HG02973 (cell line): ENCODE measurements around the gene SLC35A1.

Experiments
- ATAC-seq: cut with Tn5 transposase; IDR thresholded peaks from one replicate; pipeline ENCODE4 v1.9.1; 2021; ENCODE audit warnings: moderate library complexity; ENCODE audit not compliant: unreplicated experiment

The SLC35A1 gene

DNA sequence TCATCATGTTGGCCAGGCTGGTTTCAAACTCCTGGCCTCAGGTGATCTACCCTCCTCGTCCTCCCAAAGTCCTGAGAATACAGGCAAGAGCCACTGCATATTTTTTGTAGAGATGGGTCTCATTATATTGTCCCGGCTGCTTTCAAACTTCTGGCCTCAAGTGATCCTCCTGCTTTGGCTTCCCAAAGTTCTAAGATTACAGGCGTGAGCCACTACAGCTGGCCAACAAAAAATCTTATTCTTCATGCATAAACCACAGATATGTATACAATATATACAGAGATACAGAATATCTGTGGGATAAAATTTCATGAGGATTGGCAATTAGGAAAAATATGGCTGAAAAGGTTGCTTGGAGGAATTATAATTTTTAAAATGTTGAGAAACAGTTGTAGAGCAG, 49.9 kb downstream of the SLC35A1 start:
- no peak for ATAC-seq

DNA sequence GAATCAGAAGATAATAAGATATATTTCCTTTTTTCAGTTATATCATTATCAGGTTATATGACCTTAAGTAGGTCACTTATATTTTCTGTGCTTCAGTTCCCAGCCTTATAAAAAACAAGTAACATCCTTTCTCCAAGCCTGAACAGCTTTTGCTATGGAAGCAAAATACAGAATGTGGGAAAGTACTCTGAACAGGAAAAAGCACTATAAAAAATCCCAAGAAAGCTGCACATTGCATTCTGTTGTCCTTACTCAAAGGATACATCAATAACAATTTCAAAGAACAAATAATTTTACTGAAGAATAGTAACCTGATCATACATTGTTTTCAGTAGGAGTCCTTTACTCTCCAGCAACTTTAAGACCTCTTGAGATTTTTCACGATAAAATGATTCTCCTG, 56.4 kb downstream of the SLC35A1 start:
- no peak for ATAC-seq

DNA sequence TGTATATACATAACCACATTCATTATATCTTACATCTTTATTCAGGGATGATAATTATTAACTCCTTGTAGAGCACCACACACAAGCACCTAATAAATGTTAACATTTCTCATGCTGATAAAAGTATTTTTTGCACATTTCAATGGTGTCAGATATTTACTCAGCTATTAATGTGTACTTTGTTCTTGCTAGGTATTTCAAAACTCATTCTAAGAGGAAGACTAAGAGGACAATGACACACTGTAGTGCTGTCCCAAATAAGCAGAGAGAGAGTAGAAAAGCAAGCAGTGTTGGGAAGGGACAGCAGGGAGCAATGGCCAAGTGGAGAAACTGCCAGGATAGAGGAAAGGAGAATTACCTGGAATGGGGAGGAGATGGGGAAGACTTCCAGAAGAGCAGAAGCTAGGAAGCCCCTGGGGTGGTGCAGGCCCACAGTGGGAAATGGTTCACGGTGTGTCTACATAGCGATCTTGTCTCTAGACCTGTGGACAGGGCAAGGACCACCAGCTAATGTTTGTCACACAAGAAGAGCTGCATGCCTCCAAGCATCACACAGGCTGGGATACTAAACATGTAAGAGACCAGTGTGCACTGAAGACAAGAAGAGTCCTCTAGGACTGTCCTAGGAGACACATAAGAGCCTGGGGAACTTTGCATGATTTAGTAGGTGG, 61.7 kb downstream of the SLC35A1 start:
- no peak for ATAC-seq

DNA sequence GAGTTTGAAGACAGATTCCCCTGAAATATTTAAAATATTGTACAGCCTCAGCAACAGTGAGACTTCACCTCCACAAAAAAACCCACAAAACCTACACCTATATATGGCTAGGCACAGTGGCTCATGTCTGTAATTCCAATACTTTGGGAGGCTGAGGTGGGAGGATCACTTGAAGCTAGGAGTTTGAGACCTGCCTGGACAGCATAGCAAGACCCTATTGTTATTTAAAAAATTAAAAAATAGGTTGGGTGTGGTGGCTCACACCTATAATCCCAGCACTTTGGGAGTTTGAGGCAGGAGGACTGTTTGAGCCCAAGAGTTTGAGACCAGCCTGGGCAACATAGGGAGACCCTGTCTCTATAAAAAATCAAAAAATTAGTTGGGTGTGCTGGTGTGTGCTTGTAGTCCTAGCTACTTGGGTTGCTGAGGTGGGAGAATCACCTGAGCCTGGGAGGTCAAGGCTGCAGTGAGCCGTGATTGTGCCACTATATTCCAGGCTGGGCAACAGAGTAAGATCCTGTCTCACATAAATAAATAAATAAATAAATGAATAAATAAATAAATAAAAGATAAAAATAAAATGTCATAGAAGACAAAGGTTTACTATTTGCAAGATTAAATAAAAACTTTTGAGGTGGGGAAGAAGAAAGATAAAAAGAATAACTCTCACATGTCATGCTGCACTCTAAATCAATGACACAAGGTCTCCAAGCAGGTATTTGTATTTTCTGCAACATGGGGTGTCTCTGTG, 65.9 kb downstream of the SLC35A1 start:
- ATAC-seq = no peak

DNA sequence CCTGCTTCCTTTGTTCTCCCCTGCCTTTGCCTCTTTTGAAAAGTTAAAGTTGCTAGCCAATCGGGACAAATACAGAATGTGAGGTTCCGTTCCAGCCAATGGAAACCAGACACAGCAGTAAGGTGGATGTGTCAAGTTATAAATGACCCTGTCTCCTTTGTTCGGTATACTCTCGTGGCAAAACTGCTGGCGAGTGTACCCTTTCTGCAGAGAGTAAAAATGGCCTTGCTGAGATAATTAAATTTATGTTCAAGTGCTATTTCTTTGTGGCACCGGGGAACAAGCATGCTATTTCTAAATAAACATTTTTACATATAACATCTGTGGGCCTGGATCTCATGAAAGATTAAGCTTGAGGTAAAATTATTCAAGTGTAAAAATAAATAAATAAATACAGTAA, 66.8 kb downstream of the SLC35A1 start:
- ATAC-seq = no peak

DNA sequence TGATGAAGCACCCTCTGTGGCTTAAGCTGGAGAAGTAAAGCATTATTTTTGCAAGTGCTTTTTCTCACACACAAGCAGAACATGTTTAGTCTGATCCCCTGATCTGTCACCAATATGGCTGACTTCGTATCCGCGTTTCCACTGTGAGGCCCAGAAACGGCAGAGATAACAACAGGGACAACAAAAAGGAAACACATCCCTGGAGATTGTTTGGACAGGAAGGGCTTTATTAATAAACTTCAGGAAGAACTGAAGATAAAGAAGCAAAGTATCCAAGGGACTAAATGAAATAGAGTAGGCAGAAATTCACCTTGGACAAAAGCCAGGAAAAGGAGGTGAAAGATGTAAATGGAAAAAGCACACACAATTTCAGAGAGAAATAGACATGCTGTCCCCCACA, 67.8 kb downstream of the SLC35A1 start:
- ATAC-seq = no peak

DNA sequence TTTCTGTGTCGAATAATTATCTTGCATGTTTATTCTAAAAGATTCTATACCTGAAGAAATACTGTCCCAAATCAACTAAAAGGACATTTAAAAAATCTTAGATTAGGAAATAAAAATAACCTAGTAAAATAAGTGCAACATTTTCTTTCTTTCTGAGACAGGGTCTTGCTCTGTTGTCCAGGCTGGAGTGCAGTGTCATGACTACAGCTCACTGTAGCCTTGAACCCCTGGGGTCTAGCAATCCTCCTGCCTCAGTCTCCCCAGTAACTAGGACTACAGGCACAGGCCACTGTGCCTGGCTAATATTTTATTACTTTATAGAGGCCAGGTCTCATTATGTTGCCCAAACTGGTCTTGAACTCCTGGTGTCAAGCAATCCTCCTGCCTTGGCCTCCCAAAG, 68.3 kb downstream of the SLC35A1 start:
- ATAC-seq = no peak

DNA sequence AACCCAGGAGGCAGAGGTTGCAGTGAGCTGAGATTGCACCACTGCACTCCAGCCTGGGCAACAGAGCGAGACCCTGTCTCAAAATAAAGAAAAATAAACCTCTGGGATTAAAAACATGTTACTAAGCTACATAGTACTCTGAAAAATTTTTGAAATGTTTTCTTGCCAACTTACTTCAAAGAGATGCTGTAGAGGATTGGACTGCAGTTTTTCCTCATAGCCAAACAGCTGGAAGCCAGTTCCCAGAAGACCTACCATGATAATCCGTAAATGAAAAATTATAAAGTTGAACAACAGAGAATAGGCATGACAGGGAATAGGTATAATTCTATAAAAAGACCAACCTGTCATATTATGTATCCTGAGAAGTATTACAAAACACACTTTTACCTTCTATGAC, 69.0 kb downstream of the SLC35A1 start:
- ATAC-seq = no peak

DNA sequence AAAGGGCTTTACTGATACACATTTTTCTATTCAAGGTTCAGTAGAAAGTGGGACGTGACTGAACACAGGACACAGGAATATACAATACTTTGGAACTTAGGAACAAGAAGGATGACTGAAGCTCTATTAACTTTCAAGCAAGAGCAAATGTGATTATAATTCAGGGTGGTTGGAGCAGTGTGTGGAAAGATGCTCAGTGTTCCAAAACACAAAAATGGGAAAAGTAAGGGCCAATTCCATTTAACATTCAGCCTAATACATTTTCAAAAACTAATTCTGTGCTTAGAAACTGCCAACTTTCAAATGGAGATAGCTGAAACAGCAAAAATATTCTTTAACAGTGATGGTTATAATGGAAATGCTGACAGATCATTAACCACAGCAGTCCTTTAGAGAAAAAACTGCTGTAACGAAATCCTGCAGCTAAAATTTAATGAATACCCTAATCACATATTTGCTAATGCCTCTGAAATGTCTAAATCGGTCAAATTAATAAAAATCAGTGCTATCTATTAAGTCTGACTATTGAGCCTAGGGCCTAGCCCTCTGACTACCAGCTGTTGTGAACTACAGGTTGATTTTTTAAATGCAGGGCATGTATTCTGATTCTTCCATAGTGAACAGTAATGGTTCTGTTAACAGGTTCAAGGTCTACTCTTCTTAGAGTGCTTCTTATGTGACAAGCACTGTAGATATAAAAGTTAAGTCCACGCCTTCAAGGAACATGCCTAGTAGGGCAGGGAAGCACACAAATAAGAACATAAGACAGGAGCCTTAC, 71.1 kb downstream of the SLC35A1 start:
- no peak for ATAC-seq

DNA sequence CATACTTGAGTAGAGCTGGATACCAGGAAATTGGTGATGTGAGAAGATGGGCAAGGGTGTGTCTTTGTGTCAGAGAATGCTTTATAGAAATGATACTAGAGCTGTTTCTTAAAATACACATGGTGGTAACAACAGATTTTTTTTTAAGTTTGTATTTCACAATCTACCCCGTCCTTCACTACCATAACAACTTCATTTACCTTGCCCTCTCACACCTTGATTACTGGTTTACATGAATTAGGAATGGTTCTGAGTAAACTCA, 71.6 kb downstream of the SLC35A1 start:
- no peak for ATAC-seq

DNA sequence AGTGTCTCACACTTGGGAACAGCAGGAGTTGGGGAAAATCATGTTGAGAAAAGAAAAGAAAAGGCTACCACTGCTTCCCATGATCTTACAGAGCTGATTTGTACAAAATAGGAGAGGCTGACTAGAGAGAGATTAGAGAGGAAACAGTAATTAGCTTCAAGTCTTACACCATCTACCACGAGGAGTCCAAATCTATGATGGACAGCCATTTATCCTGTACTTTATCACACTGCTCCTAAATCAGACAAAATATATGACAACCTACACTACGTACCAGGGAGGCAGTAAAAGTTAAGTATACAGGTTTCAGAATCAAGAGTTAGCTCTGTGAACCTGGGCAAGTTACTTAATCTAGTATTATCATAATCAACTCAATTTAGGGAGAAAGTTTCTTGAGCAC, 79.0 kb downstream of the SLC35A1 start:
- ATAC-seq = no peak

DNA sequence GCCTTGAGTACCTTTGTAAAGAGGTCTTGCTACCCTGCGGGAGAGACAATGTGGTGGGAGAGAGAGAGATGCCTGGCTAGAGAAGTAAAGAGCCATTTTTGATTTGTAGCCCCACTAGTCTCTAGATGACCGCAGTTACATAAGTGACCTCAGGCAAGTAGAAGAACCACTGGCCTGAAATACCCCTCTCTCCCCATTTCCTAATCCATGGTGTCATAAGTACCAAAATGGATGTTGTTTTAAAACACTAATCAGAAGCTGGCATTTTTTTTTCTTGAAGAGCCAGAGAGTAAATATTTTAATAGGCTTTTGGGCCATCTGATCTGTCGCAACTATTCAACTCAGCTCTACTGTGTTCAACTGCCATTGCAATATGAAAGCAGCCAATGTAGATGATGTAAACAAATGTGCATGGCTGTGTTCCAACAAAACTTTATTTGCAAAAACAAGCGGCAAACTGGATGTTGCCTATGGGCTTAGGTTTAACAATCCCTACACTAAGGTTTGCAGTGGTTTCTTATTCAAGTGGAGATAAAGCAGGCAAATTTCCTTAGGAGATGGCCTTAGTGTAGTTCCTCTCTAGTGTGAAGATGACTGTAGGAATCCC, 80.5 kb downstream of the SLC35A1 start:
- no peak for ATAC-seq

DNA sequence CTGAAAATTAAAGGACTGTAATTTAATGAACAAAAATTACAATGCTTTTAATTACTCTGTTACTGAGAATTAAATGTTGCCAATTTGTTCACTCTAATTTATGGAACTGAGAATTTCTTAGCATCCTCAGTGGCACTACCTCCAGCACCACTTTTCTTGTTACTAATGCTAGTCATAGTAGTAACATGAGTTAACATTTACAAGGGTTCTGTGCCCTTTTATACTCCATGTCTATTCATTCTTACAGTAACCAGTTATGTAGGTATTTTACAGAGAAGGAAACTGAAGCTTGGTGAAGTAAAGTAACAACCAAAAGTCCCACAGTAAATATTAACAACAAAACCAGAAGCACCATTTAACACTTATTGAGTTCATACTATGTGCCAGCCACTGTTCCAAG, 82.7 kb downstream of the SLC35A1 start:
- no peak for ATAC-seq

DNA sequence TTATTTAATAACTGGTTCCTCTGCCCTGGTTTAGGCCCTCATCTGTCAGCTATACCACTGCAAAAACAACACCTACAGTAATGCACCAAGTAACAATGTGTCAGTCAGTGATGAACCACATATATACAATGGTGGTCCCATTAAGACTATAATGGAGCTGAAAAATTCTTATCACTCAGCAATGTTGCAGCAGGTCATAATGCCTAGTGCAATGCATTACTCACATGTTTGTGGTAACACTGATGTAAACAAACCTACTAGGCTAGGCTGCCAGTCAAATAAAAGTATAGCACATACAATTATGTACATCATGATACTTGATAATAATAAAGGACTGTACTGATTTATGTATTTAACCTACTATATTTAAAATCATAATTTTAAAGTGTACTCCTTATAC, 85.7 kb downstream of the SLC35A1 start:
- no peak for ATAC-seq

DNA sequence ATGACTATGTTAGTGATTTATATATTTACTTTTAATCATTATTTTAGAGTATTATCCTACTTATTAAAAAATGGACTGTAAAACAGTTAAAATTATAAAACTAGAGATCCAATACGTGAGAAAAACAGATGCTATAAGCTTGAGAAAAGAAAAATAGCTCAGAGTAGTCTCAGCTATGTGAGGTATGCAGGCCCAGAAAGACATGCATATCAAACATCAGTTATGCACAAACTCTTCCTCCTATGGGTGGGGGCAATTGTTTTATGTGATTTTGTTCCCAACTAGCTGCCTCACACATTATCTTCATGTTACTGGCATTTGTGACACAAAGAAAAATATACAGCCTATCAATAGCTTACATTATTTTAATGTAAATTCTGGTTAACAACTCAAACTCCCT, 88.2 kb downstream of the SLC35A1 start:
- ATAC-seq = no peak
